ENCODE data around the gene EGFL7.

Gene EGFL7

DNA sequence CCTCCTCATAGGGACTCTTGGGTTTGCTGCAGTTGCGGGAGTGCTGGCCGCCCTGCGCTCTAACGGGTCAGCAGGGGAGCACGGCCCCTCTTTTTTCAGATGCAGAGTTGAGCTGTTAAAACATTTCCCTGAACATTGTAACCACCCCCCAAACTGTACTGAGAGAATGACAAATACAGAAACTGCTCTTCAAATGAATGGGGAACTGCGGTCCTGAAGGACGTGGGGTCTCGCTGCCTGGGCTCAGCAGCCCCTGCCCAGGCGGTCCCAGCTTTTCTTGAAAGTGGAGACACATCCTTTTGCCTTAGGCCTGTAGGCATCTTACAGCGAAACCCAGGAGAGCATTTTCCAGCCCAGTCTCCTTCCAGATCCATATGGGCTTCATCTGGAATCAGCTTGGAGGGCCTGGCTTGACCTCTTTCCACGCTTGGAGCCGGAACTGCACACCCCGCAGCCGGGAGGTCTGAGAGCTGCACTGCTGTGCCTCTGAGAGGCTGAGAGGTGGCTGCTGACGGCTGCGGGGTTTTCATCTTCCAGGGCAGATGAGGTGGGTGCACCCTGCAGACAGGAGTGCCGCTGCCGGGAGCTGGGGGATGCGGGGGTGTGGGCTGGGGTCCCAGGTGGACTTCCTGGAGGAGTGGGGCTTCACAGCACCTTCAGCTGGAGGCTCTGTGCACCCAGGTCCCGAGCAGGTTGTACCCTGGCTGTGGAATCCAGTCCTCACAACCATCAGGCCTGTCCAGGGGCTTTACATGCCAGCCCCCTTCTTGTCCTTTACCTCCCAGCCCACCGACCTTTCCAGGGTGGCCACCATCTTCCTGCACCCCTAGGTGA, 25.8 kb downstream of the EGFL7 start:
- peak overlapping the region; percentile 84 for H3K27ac ChIP-seq (ENCODE audit: low read depth, low read length)
- H3K36me3 ChIP-seq (ENCODE audit: control insufficient read depth in 1 of 2, insufficient read depth in 2 of 2, low read length in 2 of 2): no peaks in the 10 kb centered on the region
- peak overlapping the region in 1 of 2 donors; percentile 36 for H3K4me3 ChIP-seq (ENCODE audit: low read depth in 1 of 2, low read length in 2 of 2)
- H3K9me3 ChIP-seq (ENCODE audit: control insufficient read depth in 1 of 2, low read length in 2 of 2): no peaks in the 10 kb centered on the region
- peak overlapping the region in 1 of 2 donors; percentile 26 for H3K9ac ChIP-seq (ENCODE audit: low read depth in 1 of 2, low read length in 2 of 2)
- peaks cover 34 to 52% of the 10 kb centered on the region in 2 donors for H3K4me1 ChIP-seq (ENCODE audit: control insufficient read depth in 1 of 2, insufficient read depth in 2 of 2, low read length in 2 of 2)
- no peaks in the 10 kb centered on the region for H3K27me3 ChIP-seq (ENCODE audit: control insufficient read depth in 1 of 2, insufficient read depth in 2 of 2, low read length in 2 of 2)

DNA sequence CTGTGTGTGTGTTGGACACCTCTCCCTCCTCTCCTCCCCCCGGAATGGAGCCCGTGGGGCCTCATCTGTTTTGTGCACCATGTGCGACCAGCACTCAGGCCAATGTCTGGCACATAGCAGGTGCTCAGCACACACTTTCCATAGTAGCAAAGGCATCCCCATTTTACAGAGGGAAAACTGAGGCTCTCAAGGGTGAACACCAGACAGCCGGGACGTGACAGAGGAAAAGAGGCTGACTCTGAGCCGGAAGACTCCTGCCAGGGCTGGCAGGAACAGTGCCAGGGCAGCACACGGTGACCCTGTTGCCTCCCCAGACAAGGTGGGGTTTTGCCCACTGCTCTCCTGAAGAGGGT, 26.4 kb downstream of the EGFL7 start:
- Histone ChIP-seq H3K27me3 (ENCODE audit: control insufficient read depth in 1 of 2, insufficient read depth in 2 of 2, low read length in 2 of 2) (no peaks in the 10 kb centered on the region), H3K4me3 (ENCODE audit: low read depth in 1 of 2, low read length in 2 of 2) (no peak overlapping the region), H3K27ac (ENCODE audit: low read depth, low read length) (no peak overlapping the region), H3K9me3 (ENCODE audit: control insufficient read depth in 1 of 2, low read length in 2 of 2) (no peaks in the 10 kb centered on the region), H3K4me1 (ENCODE audit: control insufficient read depth in 1 of 2, insufficient read depth in 2 of 2, low read length in 2 of 2) (peaks cover 34 to 54% of the 10 kb centered on the region in 2 donors), H3K36me3 (ENCODE audit: control insufficient read depth in 1 of 2, insufficient read depth in 2 of 2, low read length in 2 of 2) (no peaks in the 10 kb centered on the region), H3K9ac (ENCODE audit: low read depth in 1 of 2, low read length in 2 of 2) (peak overlapping the region in 1 of 2 donors; percentile 26)

- Histone ChIP-seq H3K4me3 (ENCODE audit: low read depth in 1 of 2, low read length in 2 of 2) (no peak overlapping the region), H3K27ac (ENCODE audit: low read depth, low read length) (no peak overlapping the region), H3K36me3 (ENCODE audit: control insufficient read depth in 1 of 2, insufficient read depth in 2 of 2, low read length in 2 of 2) (no peaks in the 10 kb centered on the region), H3K4me1 (ENCODE audit: control insufficient read depth in 1 of 2, insufficient read depth in 2 of 2, low read length in 2 of 2) (peaks cover 38 to 53% of the 10 kb centered on the region in 2 donors), H3K27me3 (ENCODE audit: control insufficient read depth in 1 of 2, insufficient read depth in 2 of 2, low read length in 2 of 2) (no peaks in the 10 kb centered on the region), H3K9me3 (ENCODE audit: control insufficient read depth in 1 of 2, low read length in 2 of 2) (no peaks in the 10 kb centered on the region), H3K9ac (ENCODE audit: low read depth in 1 of 2, low read length in 2 of 2) (peak overlapping the region in 1 of 2 donors; percentile 1)
Observed at GRCh38 chr9:136690104-136690805, 27.5 kb downstream of the EGFL7 start.

GRCh38 chr9:136690806-136691261, 28.1 kb downstream of the EGFL7 start:
- H3K36me3 ChIP-seq (ENCODE audit: control insufficient read depth in 1 of 2, insufficient read depth in 2 of 2, low read length in 2 of 2): no peaks in the 10 kb centered on the region
- peaks cover 42 to 53% of the 10 kb centered on the region in 2 donors for H3K4me1 ChIP-seq (ENCODE audit: control insufficient read depth in 1 of 2, insufficient read depth in 2 of 2, low read length in 2 of 2)
- no peak overlapping the region for H3K27ac ChIP-seq (ENCODE audit: low read depth, low read length)
- H3K9me3 ChIP-seq (ENCODE audit: control insufficient read depth in 1 of 2, low read length in 2 of 2): no peaks in the 10 kb centered on the region
- H3K9ac ChIP-seq (ENCODE audit: low read depth in 1 of 2, low read length in 2 of 2): peak overlapping the region in 1 of 2 donors; percentile 1
- no peaks in the 10 kb centered on the region for H3K27me3 ChIP-seq (ENCODE audit: control insufficient read depth in 1 of 2, insufficient read depth in 2 of 2, low read length in 2 of 2)
- H3K4me3 ChIP-seq (ENCODE audit: low read depth in 1 of 2, low read length in 2 of 2): no peak overlapping the region

DNA sequence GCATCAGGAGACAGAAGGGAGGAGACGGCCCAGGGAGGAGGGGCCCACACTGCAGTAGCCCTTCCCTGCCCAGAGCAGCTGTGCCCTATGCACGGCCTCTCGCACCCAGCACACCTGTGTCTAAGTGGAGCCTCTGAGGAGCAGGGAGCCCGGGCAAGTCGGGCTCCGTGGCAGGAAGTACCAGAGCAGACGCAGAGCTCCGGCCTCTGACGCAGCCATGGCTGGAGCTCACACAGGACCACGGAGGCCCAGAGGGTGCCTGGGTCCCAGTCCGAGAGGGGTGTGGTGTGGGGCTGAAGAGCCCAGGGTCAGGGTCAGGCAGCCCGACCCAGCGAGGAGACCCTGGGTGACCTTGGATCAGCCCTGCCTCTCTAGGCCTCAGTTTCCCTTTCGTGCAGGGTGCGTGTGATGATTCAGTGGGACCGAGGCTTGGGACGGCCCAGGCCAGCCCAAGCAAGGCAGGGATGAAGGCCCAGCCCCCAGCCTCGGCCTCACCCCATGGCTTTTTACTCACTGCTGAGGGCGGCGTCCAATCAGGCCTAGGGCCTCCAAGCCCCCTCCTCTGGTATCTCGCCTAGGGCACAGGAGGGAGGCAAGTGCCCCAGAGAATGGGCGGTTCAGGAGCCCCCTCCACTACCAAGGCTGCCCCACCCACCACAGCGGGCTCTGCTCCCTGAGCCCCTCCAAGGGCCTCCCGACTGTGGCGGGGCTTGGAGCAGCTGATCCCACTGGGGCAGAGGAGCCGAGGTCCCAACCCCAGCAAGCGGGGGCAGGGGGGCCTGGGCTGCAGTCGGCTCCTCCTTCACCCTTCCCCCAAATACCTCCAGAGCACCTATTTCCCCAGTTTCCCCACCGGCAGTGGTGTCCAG, 28.8 kb downstream of the EGFL7 start:
- no peak overlapping the region for H3K27ac ChIP-seq (ENCODE audit: low read depth, low read length)
- H3K36me3 ChIP-seq (ENCODE audit: control insufficient read depth in 1 of 2, insufficient read depth in 2 of 2, low read length in 2 of 2): no peaks in the 10 kb centered on the region
- H3K27me3 ChIP-seq (ENCODE audit: control insufficient read depth in 1 of 2, insufficient read depth in 2 of 2, low read length in 2 of 2): no peaks in the 10 kb centered on the region
- H3K4me3 ChIP-seq (ENCODE audit: low read depth in 1 of 2, low read length in 2 of 2): no peak overlapping the region
- H3K9ac ChIP-seq (ENCODE audit: low read depth in 1 of 2, low read length in 2 of 2): no peak overlapping the region
- H3K4me1 ChIP-seq (ENCODE audit: control insufficient read depth in 1 of 2, insufficient read depth in 2 of 2, low read length in 2 of 2): peaks cover 45 to 54% of the 10 kb centered on the region in 2 donors
- no peaks in the 10 kb centered on the region for H3K9me3 ChIP-seq (ENCODE audit: control insufficient read depth in 1 of 2, low read length in 2 of 2)

GRCh38 chr9:136692185-136693134, 29.7 kb downstream of the EGFL7 start:
- Histone ChIP-seq H3K27me3 (ENCODE audit: control insufficient read depth in 1 of 2, insufficient read depth in 2 of 2, low read length in 2 of 2) (no peaks in the 10 kb centered on the region), H3K27ac (ENCODE audit: low read depth, low read length) (peak overlapping the region; percentile 65), H3K9me3 (ENCODE audit: control insufficient read depth in 1 of 2, low read length in 2 of 2) (no peaks in the 10 kb centered on the region), H3K4me1 (ENCODE audit: control insufficient read depth in 1 of 2, insufficient read depth in 2 of 2, low read length in 2 of 2) (peaks cover 50 to 58% of the 10 kb centered on the region in 2 donors), H3K9ac (ENCODE audit: low read depth in 1 of 2, low read length in 2 of 2) (peak overlapping the region; percentile 57 to 63), H3K36me3 (ENCODE audit: control insufficient read depth in 1 of 2, insufficient read depth in 2 of 2, low read length in 2 of 2) (no peaks in the 10 kb centered on the region), H3K4me3 (ENCODE audit: low read depth in 1 of 2, low read length in 2 of 2) (peak overlapping the region; percentile 33 to 40)

DNA sequence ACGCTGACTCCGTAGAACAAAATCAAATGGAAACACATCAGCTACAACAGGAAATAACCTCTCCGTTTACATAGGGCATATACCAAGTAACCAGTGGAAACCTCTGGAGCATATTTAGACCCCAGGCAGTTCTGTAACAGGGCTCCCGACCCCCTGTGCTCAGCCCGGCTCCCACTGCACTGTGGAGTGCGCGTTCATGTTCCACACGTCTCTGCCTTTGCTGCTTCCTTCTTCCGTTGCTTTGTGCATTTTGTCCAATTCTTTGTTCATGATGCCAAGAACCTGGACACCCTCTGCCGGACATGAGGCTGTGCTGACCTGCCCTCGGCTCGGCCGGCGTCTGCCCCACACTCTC, 30.4 kb downstream of the EGFL7 start:
- no peaks in the 10 kb centered on the region for H3K36me3 ChIP-seq (ENCODE audit: control insufficient read depth in 1 of 2, insufficient read depth in 2 of 2, low read length in 2 of 2)
- peaks cover 50 to 61% of the 10 kb centered on the region in 2 donors for H3K4me1 ChIP-seq (ENCODE audit: control insufficient read depth in 1 of 2, insufficient read depth in 2 of 2, low read length in 2 of 2)
- peak overlapping the region; percentile 33 to 40 for H3K4me3 ChIP-seq (ENCODE audit: low read depth in 1 of 2, low read length in 2 of 2)
- peak overlapping the region; percentile 57 to 63 for H3K9ac ChIP-seq (ENCODE audit: low read depth in 1 of 2, low read length in 2 of 2)
- H3K27ac ChIP-seq (ENCODE audit: low read depth, low read length): peak overlapping the region; percentile 65
- H3K9me3 ChIP-seq (ENCODE audit: control insufficient read depth in 1 of 2, low read length in 2 of 2): no peaks in the 10 kb centered on the region
- no peaks in the 10 kb centered on the region for H3K27me3 ChIP-seq (ENCODE audit: control insufficient read depth in 1 of 2, insufficient read depth in 2 of 2, low read length in 2 of 2)

- Histone ChIP-seq H3K27ac (ENCODE audit: low read depth, low read length) (peak overlapping the region; percentile 66), H3K27me3 (ENCODE audit: control insufficient read depth in 1 of 2, insufficient read depth in 2 of 2, low read length in 2 of 2) (no peaks in the 10 kb centered on the region), H3K4me1 (ENCODE audit: control insufficient read depth in 1 of 2, insufficient read depth in 2 of 2, low read length in 2 of 2) (peaks cover 47 to 58% of the 10 kb centered on the region in 2 donors), H3K9ac (ENCODE audit: low read depth in 1 of 2, low read length in 2 of 2) (peak overlapping the region; percentile 61 to 63), H3K4me3 (ENCODE audit: low read depth in 1 of 2, low read length in 2 of 2) (peak overlapping the region; percentile 33 to 40), H3K9me3 (ENCODE audit: control insufficient read depth in 1 of 2, low read length in 2 of 2) (no peaks in the 10 kb centered on the region), H3K36me3 (ENCODE audit: control insufficient read depth in 1 of 2, insufficient read depth in 2 of 2, low read length in 2 of 2) (no peaks in the 10 kb centered on the region)
Observed at GRCh38 chr9:136693490-136694162, 30.9 kb downstream of the EGFL7 start.
